GM18505 (cell line): ENCODE data around the gene RFX4.

Experiments used
- ATAC-seq: cut with Tn5 transposase; IDR thresholded peaks from one replicate; pipeline ENCODE4 v1.9.1; 2021; ENCODE audit not compliant: unreplicated experiment
- POLR2A ChIP-seq: IDR thresholded peaks from 4 replicates; pipeline ENCODE4 v1.6.1; 2011; ENCODE audit warnings: borderline replicate concordance; ENCODE audit not compliant: insufficient read depth, insufficient read length; ENCODE audit errors: extremely low read depth

The RFX4 gene

DNA sequence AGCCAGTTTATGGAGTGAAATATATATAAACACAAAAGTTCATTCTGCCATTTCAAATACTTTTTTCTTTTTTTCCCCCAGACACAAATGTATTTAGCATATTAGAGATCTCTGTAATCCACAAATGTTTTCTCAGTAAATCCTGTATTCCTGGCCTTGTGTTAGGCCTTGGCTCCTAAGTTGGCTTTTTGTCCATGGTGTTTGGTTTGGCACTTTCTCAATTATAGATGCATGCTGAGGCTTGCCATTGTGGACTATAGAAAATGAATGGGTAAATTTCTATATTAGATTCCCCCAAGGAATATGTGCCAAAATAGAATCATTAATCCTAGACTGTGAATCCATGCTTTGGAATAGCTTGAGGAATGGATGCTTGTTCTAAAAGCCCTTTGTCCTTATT lies 208.7 kb downstream of the RFX4 start:
- TF ChIP-seq POLR2A = no peak
- ATAC-seq = no peak

DNA sequence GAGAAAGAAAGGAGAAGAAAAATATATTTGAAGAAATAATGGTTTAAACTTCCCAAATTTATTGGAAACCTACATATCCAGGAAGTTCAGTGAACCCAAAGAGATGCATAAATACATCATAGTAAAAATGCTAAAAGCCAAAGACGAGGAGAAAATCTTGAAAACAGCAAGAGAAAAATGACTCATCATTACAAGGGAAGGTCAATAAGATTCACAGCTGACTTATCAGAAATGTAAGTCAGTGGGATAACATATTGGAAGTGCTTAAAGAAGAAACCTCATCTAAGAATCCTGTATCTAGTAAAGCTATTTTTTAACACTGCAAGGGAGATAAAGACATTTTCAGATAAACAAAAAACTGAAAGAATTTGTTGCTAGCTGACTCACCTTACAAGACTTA lies 211.6 kb downstream of the RFX4 start:
- TF ChIP-seq POLR2A = no peak
- ATAC-seq = no peak

DNA sequence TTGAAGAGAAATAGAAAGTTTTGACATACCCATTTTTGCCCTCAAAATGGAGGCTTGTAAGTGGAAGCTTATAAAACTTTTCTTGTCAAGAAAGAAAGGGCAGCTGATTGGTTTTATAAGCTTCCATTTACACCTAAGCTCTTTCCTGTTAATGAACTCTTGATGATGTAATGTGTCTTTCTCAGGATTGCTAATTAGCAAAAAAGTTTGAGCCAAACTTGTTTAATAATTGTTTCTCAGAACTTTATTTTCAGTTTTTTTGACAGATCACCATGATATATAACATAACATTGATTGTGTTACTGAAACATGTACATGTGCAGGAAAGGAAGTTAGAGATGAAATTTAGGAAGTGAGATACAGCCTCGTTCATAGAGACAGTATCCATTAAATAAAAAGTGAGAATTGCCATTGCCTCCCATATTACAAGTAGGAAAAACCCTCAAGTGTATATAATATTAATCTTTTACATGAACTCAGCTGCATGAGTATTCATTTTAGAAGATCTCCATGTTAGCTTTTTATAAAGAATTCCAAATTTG lies 218.4 kb downstream of the RFX4 start:
- TF ChIP-seq POLR2A = no peak
- ATAC-seq = no peak

DNA sequence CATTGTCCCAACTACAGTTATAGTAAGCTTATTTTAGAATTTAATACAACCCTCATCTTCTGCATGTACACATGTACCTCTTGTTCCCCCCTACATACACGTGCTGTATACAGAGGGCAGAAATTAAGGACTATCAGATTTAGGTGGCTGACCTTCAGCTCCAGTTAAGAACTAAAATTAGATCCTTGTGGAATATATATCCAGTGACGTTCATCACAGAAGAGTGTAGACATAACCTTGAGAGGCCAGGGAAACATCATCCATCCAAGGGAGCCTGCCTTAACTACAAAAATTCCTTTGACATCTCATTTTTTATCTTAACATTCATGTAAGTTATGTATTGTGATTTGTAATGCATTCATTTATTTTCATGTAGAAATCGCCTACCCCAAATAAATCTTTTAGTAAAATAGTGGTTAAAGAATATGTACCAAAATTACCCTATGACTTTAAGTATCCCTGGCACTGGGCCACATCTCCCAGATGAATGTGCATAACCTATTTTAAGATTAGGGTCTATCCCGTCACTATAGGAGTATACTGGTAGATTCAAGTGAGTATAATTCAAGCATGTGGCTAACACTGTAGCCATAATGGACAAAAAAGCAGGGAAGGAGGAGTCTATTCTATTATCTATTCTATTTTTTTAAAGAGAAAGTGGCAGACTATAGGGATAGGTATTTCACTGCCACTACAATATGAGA lies 219.2 kb downstream of the RFX4 start:
- no peak for ATAC-seq
- no peak for TF ChIP-seq POLR2A

DNA sequence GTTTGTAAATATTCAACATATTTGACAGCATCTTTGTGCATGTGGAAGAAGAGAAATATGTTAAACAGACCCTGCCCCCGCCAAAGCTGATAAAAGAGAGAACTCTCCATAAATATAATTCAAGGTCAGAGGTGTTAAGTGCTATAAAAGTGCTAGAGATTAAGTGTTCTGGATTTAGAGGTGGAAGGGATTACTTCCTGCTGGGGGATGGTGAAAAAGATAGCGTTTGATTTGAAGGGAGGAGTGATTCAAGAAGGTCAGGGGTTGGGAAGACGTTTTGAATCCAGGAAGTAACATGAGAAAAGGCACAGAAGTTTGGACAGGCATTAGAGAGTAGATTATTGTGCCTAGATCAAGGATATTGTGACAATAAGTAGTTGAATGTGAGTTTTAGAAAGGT lies 221.9 kb downstream of the RFX4 start:
- no peak for TF ChIP-seq POLR2A

More for the DNA sequence above, 221.9 kb downstream of the RFX4 start:
- no peak for ATAC-seq
